T1000 (cell line): ENCODE measurements around the gene UGGT2.
"Not testable (repeated sequence)": the region's sequence is repeated elsewhere in the genome, so short reads cannot be mapped to it uniquely, and the experiment has no call there.

Experiments
- DNase-seq: peaks from one replicate; lab custom pipeline; 2025; ENCODE audit warnings: mixed read lengths; lab: John Stamatoyannopoulos, UW

The UGGT2 gene

GRCh38 chr13:95902741-95903140, 150.5 kb downstream of the UGGT2 start:
- no peak for DNase-seq

- no peak for DNase-seq
Observed at GRCh38 chr13:95898256-95898655, 154.9 kb downstream of the UGGT2 start.

GRCh38 chr13:95896301-95896700, 156.9 kb downstream of the UGGT2 start:
- DNase-seq: no peak

- no peak for DNase-seq
Observed at GRCh38 chr13:95893861-95894260, 159.3 kb downstream of the UGGT2 start.

- DNase-seq: no peak
Observed at GRCh38 chr13:95882121-95882520, 171.1 kb downstream of the UGGT2 start.

- no peak for DNase-seq
Observed at GRCh38 chr13:95880331-95880730, 172.9 kb downstream of the UGGT2 start.

GRCh38 chr13:95874286-95874685, 178.9 kb downstream of the UGGT2 start:
- no peak for DNase-seq

GRCh38 chr13:95870421-95870820, 182.8 kb downstream of the UGGT2 start:
- DNase-seq: no peak

- DNase-seq: no peak
Observed at GRCh38 chr13:95865080-95865615, 188.1 kb downstream of the UGGT2 start.

GRCh38 chr13:95862408-95862807, 190.8 kb downstream of the UGGT2 start:
- DNase-seq: no peak

- DNase-seq: no peak
Observed at GRCh38 chr13:95861296-95861695, 191.9 kb downstream of the UGGT2 start.

GRCh38 chr13:95858286-95859075, 194.7 kb downstream of the UGGT2 start:
- no peak for DNase-seq

- not testable (repeated sequence) for DNase-seq
Observed at GRCh38 chr13:95845656-95846055, 207.5 kb downstream of the UGGT2 start.

GRCh38 chr13:95842898-95843297, 210.3 kb downstream of the UGGT2 start:
- no peak for DNase-seq

GRCh38 chr13:95841894-95842293, 211.3 kb downstream of the UGGT2 start:
- no peak for DNase-seq

GRCh38 chr13:95834134-95834765, 219.0 kb downstream of the UGGT2 start:
- DNase-seq: peak; percentile 19

- no peak for DNase-seq
Observed at GRCh38 chr13:95833719-95834118, 219.5 kb downstream of the UGGT2 start.

GRCh38 chr13:95833126-95833525, 220.1 kb downstream of the UGGT2 start:
- no peak for DNase-seq

GRCh38 chr13:95822303-95822702, 230.9 kb downstream of the UGGT2 start:
- DNase-seq: no peak

GRCh38 chr13:95814495-95814894, 238.7 kb downstream of the UGGT2 start:
- no peak for DNase-seq

GRCh38 chr13:95813139-95813538, 240.1 kb downstream of the UGGT2 start:
- no peak for DNase-seq

GRCh38 chr13:95809429-95809828, 243.8 kb downstream of the UGGT2 start:
- DNase-seq: no peak

- no peak for DNase-seq
Observed at GRCh38 chr13:95805921-95806320, 247.3 kb downstream of the UGGT2 start.
